Spleen (tissue), 11 donors: Measurements from ENCODE around the gene BRD3. TPM values are rescaled to one million over a fixed set of nuclear protein-coding genes. Genes with fewer than 3 reads are reported as not detected.

Experiments
- DNase-seq: peaks from one replicate; pipeline ENCODE4 v3.0.0-alpha.2; 2020
- H3K27ac ChIP-seq, 8 donors: fragments of 200-600 bp; sonication (generic) in 7 of 8; 1 replicate in 4 of 8; 2 replicates in 4 of 8; pipeline versions ENCODE4 v1.5.0 to v1.8.0; 2016 to 2021; ENCODE audit warnings: inconsistent platforms in 4 of 8, mild to moderate bottlenecking in 4 of 8, moderate library complexity in 1 of 8
- H3K27me3 ChIP-seq, 7 donors: fragments of 200-600 bp; sonication (generic) in 6 of 7; replicated peaks in 1 of 7; 1 replicate in 4 of 7; 2 replicates in 3 of 7; pipeline versions ENCODE4 v1.5.0 to v1.8.0; 2016 to 2021; ENCODE audit warnings: inconsistent platforms in 3 of 7, mild to moderate bottlenecking in 1 of 7
- H3K36me3 ChIP-seq, 6 donors: fragments of 200-600 bp; sonication (generic) in 5 of 6; 1 replicate in 4 of 6; 2 replicates in 2 of 6; pipeline versions ENCODE4 v1.5.0 to v1.8.0; 2016 to 2021; ENCODE audit warnings: inconsistent platforms in 2 of 6
- H3K4me1 ChIP-seq, 6 donors: fragments of 200-600 bp; sonication (generic) in 5 of 6; 1 replicate in 3 of 6; 2 replicates in 3 of 6; pipeline versions ENCODE4 v1.5.0 to v1.8.0; 2016 to 2021; ENCODE audit warnings: inconsistent platforms in 3 of 6
- H3K4me3 ChIP-seq, 8 donors: fragments of 200-600 bp; sonication (generic) in 7 of 8; 1 replicate in 4 of 8; 2 replicates in 4 of 8; pipeline versions ENCODE4 v1.5.0 to v1.8.0; 2016 to 2021; ENCODE audit warnings: inconsistent platforms in 4 of 8, mild to moderate bottlenecking in 4 of 8, moderate library complexity in 2 of 8
- H3K9me3 ChIP-seq, 8 donors: fragments of 200-600 bp; sonication (generic) in 7 of 8; 1 replicate in 4 of 8; 2 replicates in 4 of 8; pipeline versions ENCODE4 v1.5.0 to v1.8.0; 2016 to 2021; ENCODE audit warnings: inconsistent platforms in 4 of 8
- POLR2A ChIP-seq, 3 donors: fragments of 450-650 bp; IDR thresholded peaks; one replicate each; pipeline ENCODE4 v1.5.1; 2017; ENCODE audit warnings: antibody characterized with exemption in 3 of 3, mild to moderate bottlenecking in 1 of 3
- POLR2AphosphoS5 ChIP-seq, 3 donors: sonication (generic); formaldehyde crosslinking; IDR thresholded peaks; one replicate each; pipeline ENCODE4 v1.5.1; 2017; ENCODE audit warnings: antibody characterized with exemption in 3 of 3
- WGBS, 5 donors: extraction: QIAGEN DNeasy Blood & Tissue Kit in 3 of 5; methylation state at CpG; one replicate each; pipeline versions ENCODE4 v1.1.5 to v1.1.7; 2013 to 2018; 5-methylcytosine and 5-hydroxymethylcytosine counted together
- intact Hi-C: fragments of 100-400 bp; cut with DNase I; formaldehyde crosslinking; loops from one replicate; pipeline ENCODE4 v1.15.0; 2023; ENCODE audit warnings: low total_unique reads
- polyA plus RNA-seq, 3 donors: library from polyadenylated mRNA; stranded (reverse); fragments of 200-250 nt; gene quantifications; one replicate each; pipeline ENCODE4 v1.2.1, GENCODE V29; 2013
- total RNA-seq, 7 donors: library from RNA; depleted of rRNA in 3 of 7; stranded (reverse); fragments of >200 nt in 3 of 7; fragmentation: NEBNext Ultra II Directional in 4 of 7; extraction: Animal tissue kit (Norgen Biotek cat#: 25700) in 4 of 7; gene quantifications; one replicate each; pipeline versions ENCODE4 v1.1.0 to v1.2.1, GENCODE V29; 2016 to 2021
- TF ChIP-seq, protein P1 (sequence below), 11 experiments: fragments of 200-600 bp in 7 of 11; fragments of 450-650 bp in 4 of 11; sonication (generic) in 4 of 11; IDR thresholded peaks in 8 of 11; conservative IDR thresholded peaks in 3 of 11; 1 replicate in 7 of 11; 2 replicates in 4 of 11; pipeline versions ENCODE4 v1.4.0 to v1.8.0; 2016 to 2021; ENCODE audit warnings: antibody characterized with exemption in 11 of 11, inconsistent platforms in 4 of 11, mild to moderate bottlenecking in 1 of 11
- donor health status: healthy with polysubstance abuse.
- donor health status: DM: no; HTN: no; CAD: no; lungs with moderate emphysema.
- donor health status: DM: no; HTN: no; CAD: no.
- donor health status: Bipolar disorder and iron deficiency.
- donor health status: healthy.
- donor health status: DM: no; HTN: no; CAD: no.
- donor health status: DM: yes; HTN: yes; CAD: no.

Gene BRD3
- total and polyA plus RNA-seq, 10 donors, result 5.9 to 54.0 (median 30.0) TPM

DNA sequence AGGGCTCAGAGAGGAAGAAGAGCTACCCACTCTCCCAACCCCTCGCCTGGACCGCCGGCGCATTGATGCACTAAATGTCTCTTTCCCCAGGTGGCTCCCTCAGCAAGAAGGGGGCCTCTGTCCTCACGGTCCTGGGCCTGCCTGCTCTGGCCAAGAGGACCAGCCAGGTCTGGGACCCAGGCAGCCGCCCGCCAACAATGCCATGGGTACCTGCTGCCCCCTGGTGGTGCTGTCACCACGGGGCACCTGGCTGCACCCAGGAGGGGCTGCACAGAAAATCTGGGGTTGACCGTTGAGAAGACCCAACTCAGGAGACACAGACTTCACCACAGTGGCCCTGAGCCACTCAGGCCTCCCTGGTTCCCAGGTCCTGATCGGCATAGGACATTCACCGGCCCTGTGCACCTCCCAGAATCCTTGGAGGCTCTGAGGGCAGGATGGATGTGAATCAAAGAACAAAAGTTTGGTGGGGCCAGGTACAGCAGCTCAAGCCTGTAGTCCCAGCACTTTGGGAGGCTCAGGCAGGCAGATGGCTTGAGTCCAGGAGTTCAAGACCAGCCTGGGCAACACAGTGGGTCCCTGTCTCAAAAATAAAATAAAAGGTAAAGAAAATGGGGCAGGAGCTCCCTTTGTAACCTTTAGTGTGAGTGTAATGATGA, 73.3 kb downstream of the BRD3 start:
- peaks cover 27 to 46% (median 36%) of the 10 kb centered on the region in 6 donors for H3K4me1 ChIP-seq
- no peaks in the 10 kb centered on the region for H3K9me3 ChIP-seq
- WGBS, 5 donors, result 4 to 13% (median 8%) methylated on average over 5 to 11 of the region's 11 CpGs
- peak overlapping the region in 2 of 8 donors; percentile 92 to 94 for H3K27ac ChIP-seq
- H3K27me3 ChIP-seq, result peaks cover 0 to 80% (median 17%) of the 10 kb centered on the region in 7 donors
- no peaks in the 10 kb centered on the region for H3K36me3 ChIP-seq
- DNase-seq, result peak; percentile 94
- peak overlapping the region in 1 of 8 donors; percentile 93 for H3K4me3 ChIP-seq
- intact Hi-C loops, result loop anchor here (5.0 kb wide), 1 partner anchor 202 kb away; no protein-coding TSS in a partner anchor
- TF ChIP-seq, protein P1, sequence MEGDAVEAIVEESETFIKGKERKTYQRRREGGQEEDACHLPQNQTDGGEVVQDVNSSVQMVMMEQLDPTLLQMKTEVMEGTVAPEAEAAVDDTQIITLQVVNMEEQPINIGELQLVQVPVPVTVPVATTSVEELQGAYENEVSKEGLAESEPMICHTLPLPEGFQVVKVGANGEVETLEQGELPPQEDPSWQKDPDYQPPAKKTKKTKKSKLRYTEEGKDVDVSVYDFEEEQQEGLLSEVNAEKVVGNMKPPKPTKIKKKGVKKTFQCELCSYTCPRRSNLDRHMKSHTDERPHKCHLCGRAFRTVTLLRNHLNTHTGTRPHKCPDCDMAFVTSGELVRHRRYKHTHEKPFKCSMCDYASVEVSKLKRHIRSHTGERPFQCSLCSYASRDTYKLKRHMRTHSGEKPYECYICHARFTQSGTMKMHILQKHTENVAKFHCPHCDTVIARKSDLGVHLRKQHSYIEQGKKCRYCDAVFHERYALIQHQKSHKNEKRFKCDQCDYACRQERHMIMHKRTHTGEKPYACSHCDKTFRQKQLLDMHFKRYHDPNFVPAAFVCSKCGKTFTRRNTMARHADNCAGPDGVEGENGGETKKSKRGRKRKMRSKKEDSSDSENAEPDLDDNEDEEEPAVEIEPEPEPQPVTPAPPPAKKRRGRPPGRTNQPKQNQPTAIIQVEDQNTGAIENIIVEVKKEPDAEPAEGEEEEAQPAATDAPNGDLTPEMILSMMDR (IDR thresholded peaks at IDR 0.05 in 8 of 11, conservative IDR thresholded peaks at IDR 0.05 in 3 of 11), result peak; percentile 96 to 99 (median 98)
- TF ChIP-seq POLR2A (IDR thresholded peaks at IDR 0.05) (no peak), POLR2AphosphoS5 (IDR thresholded peaks at IDR 0.05) (peak in 2 of 3 donors; percentile 53 to 62)

DNA sequence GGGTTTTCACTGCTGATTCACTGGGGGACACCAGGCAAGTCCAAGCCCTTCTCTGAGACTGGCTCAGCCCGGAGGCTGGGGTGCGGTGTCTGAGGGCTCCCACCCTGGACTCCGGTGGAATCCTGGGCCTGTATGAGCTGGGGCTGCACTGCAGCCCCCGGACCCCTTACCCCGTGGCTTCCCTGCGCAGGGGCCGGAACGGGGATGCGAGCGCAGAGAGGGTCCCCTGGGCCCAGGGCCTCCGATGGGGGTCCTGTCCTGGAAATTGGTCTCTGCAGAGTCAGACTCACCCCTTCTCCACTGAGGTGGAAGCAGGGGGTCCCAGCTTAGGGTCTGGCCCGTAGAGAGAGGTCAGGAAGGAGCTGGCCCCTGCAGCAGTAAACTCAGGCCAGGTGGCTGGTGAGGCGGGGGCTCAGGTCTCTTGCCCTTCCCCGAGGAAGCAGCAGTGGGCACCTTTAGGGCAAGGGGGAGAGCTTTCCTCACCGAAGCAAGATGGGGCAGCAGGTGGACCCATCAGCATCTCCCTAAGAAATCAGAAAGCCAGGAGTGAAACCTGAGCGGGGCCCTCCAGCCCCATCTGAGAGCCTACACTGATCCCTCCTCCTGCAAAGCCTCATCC, 74.1 kb downstream of the BRD3 start:
- Histone ChIP-seq H3K4me3 (peak overlapping the region in 7 of 8 donors; percentile 59 to 93 (median 73)), H3K36me3 (no peaks in the 10 kb centered on the region), H3K9me3 (no peaks in the 10 kb centered on the region), H3K27me3 (peaks cover 0 to 82% (median 17%) of the 10 kb centered on the region in 7 donors), H3K4me1 (peaks cover 27 to 46% (median 39%) of the 10 kb centered on the region in 6 donors), H3K27ac (peak overlapping the region in 7 of 8 donors; percentile 80 to 94 (median 90))
- no peak for TF ChIP-seq POLR2A (IDR thresholded peaks at IDR 0.05)
- no peak for TF ChIP-seq POLR2AphosphoS5 (IDR thresholded peaks at IDR 0.05)
- TF ChIP-seq, protein P1 (IDR thresholded peaks at IDR 0.05 in 8 of 11, conservative IDR thresholded peaks at IDR 0.05 in 3 of 11), result no peak
- intact Hi-C loops, result loop anchor here (5.0 kb wide), 1 partner anchor 201 kb away; no protein-coding TSS in a partner anchor
- WGBS, 5 donors, result 63 to 70% (median 68%) methylated on average over 14 to 16 of the region's 16 CpGs
- no peak for DNase-seq

DNA sequence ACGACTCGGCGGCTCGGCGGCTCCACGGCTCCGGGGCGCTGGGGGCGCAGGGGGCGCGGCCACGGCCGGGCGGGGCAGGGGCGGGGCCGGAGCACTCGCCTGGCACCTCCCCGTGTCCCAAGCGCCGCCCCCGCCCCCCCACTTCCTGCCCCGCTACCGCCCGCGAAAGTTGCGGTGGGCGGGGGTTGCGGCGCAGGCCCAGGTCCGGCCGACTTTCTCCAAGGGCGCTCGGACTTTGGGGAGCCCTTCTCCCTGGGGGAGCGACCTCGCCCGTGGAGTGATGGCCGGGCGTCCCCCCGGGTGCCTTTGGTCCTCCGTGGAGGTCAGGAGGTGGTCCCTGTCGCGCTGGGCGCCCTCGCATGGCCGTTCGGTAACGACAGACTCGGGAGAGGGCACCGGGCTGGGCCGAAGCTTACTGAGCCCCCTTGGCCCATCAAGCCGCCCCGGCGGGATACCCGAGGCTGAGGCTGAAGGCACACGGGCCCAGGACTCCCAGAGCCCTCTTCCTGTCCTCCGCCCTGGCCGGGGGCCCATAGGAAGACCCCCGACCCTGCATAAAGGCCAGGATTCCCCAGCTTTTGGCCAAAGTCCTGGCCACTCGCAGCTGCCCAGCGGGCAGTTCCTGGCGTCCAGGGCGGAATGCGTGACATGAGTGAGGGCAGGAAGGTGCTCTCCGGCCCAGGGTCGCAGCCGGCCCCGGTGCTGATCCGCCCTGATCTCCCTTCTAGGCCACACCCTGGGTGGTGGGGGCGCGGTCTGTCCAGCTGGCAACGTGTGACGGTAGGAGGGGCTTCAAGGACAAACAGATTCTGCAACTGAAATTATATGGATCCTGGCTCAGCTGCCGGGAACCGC, 74.8 kb downstream of the BRD3 start:
- Histone ChIP-seq H3K9me3 (no peaks in the 10 kb centered on the region), H3K36me3 (no peaks in the 10 kb centered on the region), H3K4me1 (peaks cover 27 to 51% (median 40%) of the 10 kb centered on the region in 6 donors), H3K27ac (peak overlapping the region; percentile 80 to 94 (median 90)), H3K27me3 (peaks cover 0 to 84% (median 17%) of the 10 kb centered on the region in 7 donors), H3K4me3 (peak overlapping the region; percentile 59 to 93 (median 70))
- peak; percentile 92 for DNase-seq
- TF ChIP-seq POLR2AphosphoS5 (IDR thresholded peaks at IDR 0.05), result peak; percentile 78 to 86 (median 81)
- TF ChIP-seq, protein P1 (IDR thresholded peaks at IDR 0.05 in 8 of 11, conservative IDR thresholded peaks at IDR 0.05 in 3 of 11), result peak in 5 of 11 experiments; percentile 25 to 51 (median 50)
- TF ChIP-seq POLR2A (IDR thresholded peaks at IDR 0.05), result peak in 1 of 3 donors; percentile 48
- intact Hi-C loops, result loop anchor here (5.0 kb wide), 1 partner anchor 201 kb away; no protein-coding TSS in a partner anchor
- 0 to 4% (median 1%) methylated on average over 13 to 74 of the region's 74 CpGs for WGBS, 5 donors
